ENCODE data around the gene MAP2.

DNA sequence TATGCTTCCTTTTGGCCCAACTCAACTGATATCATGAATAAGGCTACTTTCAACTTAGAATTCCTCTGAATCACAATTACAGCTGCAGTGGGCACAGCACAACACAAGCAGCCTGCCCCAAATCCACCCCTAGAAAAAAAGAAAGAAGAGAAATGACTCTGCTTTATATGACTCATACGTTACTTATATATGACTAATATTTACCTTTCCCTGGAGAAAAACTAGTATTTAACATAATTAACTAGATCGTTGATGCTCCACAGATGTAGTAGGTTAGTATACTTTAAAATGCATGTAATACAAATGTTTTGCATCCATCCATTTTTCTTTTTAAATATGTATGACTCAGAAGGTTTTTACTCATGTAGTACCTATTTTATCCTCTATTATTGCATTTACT, 214.5 kb downstream of the MAP2 start:
- TF ChIP-seq POLR2A (IDR thresholded peaks at IDR 0.05; ENCODE audit: low read depth, low read length) = no peak
- no peak for TF ChIP-seq POLR2AphosphoS5 (IDR thresholded peaks at IDR 0.05; ENCODE audit: low read depth, low read length)
- no peak for TF ChIP-seq POU2F2 (IDR thresholded peaks at IDR 0.05; ENCODE audit: low read depth, low read length)
- TF ChIP-seq TAF1 (IDR thresholded peaks at IDR 0.05; ENCODE audit: low read depth, low read length) = no peak
- no peak for TF ChIP-seq SPI1 (IDR thresholded peaks at IDR 0.05; ENCODE audit: low read depth, low read length)

All from GM12891 (cell line).